Esophagus squamous epithelium (tissue), 4 donors: ENCODE results near the gene APOBEC3A.

Source experiments
- CTCF ChIP-seq, 6 experiments: fragments of 450-650 bp in 4 of 6; fragments of 200-600 bp in 2 of 6; sonication (generic) in 2 of 6; IDR thresholded peaks; one replicate each; pipeline ENCODE4 v1.5.1; 2016 to 2019; ENCODE audit warnings: antibody characterized with exemption in 6 of 6, mild to moderate bottlenecking in 4 of 6, moderate library complexity in 4 of 6
- POLR2A ChIP-seq, 4 donors: fragments of 450-650 bp; IDR thresholded peaks; one replicate each; pipeline ENCODE4 v1.6.1; 2017; ENCODE audit warnings: antibody characterized with exemption in 4 of 4, mild to moderate bottlenecking in 4 of 4, moderate library complexity in 3 of 4

- TF ChIP-seq CTCF (IDR thresholded peaks at IDR 0.05): peak in 4 of 6 experiments; percentile 30 to 45 (median 36)
- no peak for TF ChIP-seq POLR2A (IDR thresholded peaks at IDR 0.05)
Observed at GRCh38 chr22:38923463-38924346, 33.7 kb upstream of the APOBEC3A start.
